ENCODE measurements around the gene PXMP2.

DNA sequence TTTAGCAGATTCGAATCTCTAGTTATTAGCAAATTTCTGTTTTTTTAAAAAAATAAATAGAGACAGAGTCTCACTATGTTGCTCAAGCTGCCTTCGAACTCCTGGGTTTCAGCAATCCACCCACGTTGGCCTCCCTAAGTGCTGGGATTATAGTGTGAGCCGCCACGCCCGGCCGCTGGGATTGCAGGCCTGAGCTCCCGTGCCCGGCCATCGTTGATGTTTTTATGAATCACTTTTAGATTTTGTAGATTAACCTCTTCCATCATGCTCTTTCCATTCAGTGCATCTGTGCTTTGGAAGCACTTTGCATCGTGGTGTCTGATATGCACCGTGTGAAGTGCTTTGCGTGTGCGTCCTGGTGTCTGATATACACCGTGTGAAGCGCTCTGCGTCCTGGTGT lies 44.2 kb downstream of the PXMP2 start:
- TF ChIP-seq POLR2A (IDR thresholded peaks at IDR 0.05): no peak
- TF ChIP-seq, protein P1, sequence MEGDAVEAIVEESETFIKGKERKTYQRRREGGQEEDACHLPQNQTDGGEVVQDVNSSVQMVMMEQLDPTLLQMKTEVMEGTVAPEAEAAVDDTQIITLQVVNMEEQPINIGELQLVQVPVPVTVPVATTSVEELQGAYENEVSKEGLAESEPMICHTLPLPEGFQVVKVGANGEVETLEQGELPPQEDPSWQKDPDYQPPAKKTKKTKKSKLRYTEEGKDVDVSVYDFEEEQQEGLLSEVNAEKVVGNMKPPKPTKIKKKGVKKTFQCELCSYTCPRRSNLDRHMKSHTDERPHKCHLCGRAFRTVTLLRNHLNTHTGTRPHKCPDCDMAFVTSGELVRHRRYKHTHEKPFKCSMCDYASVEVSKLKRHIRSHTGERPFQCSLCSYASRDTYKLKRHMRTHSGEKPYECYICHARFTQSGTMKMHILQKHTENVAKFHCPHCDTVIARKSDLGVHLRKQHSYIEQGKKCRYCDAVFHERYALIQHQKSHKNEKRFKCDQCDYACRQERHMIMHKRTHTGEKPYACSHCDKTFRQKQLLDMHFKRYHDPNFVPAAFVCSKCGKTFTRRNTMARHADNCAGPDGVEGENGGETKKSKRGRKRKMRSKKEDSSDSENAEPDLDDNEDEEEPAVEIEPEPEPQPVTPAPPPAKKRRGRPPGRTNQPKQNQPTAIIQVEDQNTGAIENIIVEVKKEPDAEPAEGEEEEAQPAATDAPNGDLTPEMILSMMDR (IDR thresholded peaks at IDR 0.05): no peak

Measured in uterus (tissue), 2 donors.